B cell (primary cell): ENCODE data around the gene CCDC180.

Experiments
- EZH2 ChIP-seq: IDR thresholded peaks from 2 replicates; pipeline ENCODE4 v1.6.1; 2012; ENCODE audit warnings: borderline replicate concordance, low read depth, mild to moderate bottlenecking, moderate library complexity, low read length; ENCODE audit not compliant: insufficient read depth, poor library complexity, severe bottlenecking
- TF ChIP-seq, protein P1 (sequence below): fragments of 200-600 bp; IDR thresholded peaks from one replicate; pipeline ENCODE4 v1.8.0; 2022; ENCODE audit warnings: antibody characterized with exemption, mild to moderate bottlenecking

DNA sequence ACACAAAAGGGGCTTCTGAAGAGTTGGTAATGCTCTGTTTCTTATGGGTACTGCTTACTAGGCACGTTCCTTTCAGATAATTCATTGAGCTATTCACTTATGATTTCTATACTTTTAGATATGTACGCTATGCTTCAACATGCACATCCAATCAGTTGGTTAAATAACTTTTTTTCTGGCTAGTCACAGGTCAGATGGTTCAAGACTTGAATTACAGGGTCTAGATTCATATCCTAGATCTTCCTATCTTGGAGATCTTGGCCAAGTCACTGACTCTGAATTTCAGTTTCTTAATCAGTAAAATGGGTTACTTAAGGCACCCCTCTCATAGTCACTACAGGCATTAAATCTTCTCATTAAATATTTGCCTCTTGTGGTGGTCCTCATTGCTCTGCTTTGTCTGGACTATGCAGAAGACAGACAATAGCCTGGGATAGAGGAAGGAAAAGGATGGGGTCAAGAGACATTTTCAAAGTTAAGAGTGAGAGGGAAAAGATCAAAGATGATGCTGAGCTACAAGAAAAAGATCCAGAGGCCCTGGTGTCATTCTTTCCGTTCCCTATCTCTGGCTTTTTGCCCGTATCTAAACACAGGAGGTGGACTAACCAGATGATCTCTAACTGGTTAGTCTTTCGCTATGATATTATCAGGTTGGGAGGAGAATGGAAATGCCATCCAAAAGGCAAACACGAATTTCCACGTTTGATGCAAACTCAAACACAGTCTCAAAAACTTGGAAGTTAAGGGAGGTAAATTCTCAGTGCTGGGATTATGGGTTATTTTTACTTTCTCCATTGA, 1.8 kb upstream of the CCDC180 start:
- TF ChIP-seq, protein P1, sequence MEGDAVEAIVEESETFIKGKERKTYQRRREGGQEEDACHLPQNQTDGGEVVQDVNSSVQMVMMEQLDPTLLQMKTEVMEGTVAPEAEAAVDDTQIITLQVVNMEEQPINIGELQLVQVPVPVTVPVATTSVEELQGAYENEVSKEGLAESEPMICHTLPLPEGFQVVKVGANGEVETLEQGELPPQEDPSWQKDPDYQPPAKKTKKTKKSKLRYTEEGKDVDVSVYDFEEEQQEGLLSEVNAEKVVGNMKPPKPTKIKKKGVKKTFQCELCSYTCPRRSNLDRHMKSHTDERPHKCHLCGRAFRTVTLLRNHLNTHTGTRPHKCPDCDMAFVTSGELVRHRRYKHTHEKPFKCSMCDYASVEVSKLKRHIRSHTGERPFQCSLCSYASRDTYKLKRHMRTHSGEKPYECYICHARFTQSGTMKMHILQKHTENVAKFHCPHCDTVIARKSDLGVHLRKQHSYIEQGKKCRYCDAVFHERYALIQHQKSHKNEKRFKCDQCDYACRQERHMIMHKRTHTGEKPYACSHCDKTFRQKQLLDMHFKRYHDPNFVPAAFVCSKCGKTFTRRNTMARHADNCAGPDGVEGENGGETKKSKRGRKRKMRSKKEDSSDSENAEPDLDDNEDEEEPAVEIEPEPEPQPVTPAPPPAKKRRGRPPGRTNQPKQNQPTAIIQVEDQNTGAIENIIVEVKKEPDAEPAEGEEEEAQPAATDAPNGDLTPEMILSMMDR = no peak
- no peak for TF ChIP-seq EZH2
